Measurements from ENCODE around the gene SLC5A2. TPM values are rescaled to one million over a fixed set of nuclear protein-coding genes. Genes with fewer than 3 reads are reported as not detected.

Gene SLC5A2
- total RNA-seq, 1 experiment from 2014 or later, result not detected

GRCh38 chr16:31465788-31466370 is 17.0 kb upstream of the SLC5A2 start:
- H3K36me3 ChIP-seq, result peaks cover 18% of the 10 kb centered on the region
- DNase-seq (ENCODE audit: low read depth in 1 of 2, low spot score in 2 of 2), result no peak
- peaks cover 6% of the 10 kb centered on the region for H3K4me1 ChIP-seq (replicated peaks)
- no peaks in the 10 kb centered on the region for H3K27me3 ChIP-seq (replicated peaks)
- no peak overlapping the region for H3K27ac ChIP-seq
- no peaks in the 10 kb centered on the region for H3K9me3 ChIP-seq (replicated peaks)
- no peak overlapping the region for H3K4me3 ChIP-seq

GRCh38 chr16:31466381-31466841 is 16.5 kb upstream of the SLC5A2 start:
- Histone ChIP-seq H3K36me3 (peaks cover 18% of the 10 kb centered on the region), H3K4me1 (replicated peaks) (peaks cover 11% of the 10 kb centered on the region), H3K4me3 (no peak overlapping the region), H3K9me3 (replicated peaks) (no peaks in the 10 kb centered on the region), H3K27ac (no peak overlapping the region), H3K27me3 (replicated peaks) (no peaks in the 10 kb centered on the region)
- no peak for DNase-seq (ENCODE audit: low read depth in 1 of 2, low spot score in 2 of 2)

- no peaks in the 10 kb centered on the region for H3K27me3 ChIP-seq (replicated peaks)
- no peak overlapping the region for H3K27ac ChIP-seq
- no peak for DNase-seq (ENCODE audit: low read depth in 1 of 2, low spot score in 2 of 2)
- H3K4me3 ChIP-seq, result no peak overlapping the region
- H3K36me3 ChIP-seq, result peaks cover 17% of the 10 kb centered on the region
- peaks cover 13% of the 10 kb centered on the region for H3K4me1 ChIP-seq (replicated peaks)
- H3K9me3 ChIP-seq (replicated peaks), result no peaks in the 10 kb centered on the region
Measured at GRCh38 chr16:31467151-31467773, 15.7 kb upstream of the SLC5A2 start.

DNA sequence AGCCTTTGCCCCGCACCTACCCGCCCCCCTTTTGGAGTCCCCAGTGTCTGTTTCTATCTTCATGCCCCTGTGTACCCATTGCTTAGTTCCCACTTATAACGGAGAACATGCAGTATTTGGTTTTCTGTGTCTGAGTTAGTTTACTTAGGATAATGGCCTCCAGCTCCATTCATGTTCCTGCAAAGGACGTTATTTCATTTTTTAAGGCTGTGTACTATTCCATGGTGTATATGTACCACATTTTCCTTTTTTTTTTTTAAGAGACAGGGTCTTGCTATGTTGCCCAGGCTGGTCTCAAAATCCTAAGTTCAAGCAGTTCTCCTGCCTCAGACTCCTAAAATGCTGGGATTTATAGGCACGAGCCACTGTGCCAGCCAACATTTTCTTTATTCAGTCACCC is 15.1 kb upstream of the SLC5A2 start:
- peaks cover 19% of the 10 kb centered on the region for H3K36me3 ChIP-seq
- H3K27me3 ChIP-seq (replicated peaks), result no peaks in the 10 kb centered on the region
- peaks cover 13% of the 10 kb centered on the region for H3K4me1 ChIP-seq (replicated peaks)
- no peak overlapping the region for H3K4me3 ChIP-seq
- no peak overlapping the region for H3K27ac ChIP-seq
- no peak for DNase-seq (ENCODE audit: low read depth in 1 of 2, low spot score in 2 of 2)
- H3K9me3 ChIP-seq (replicated peaks), result no peaks in the 10 kb centered on the region

GRCh38 chr16:31470615-31471014 is 12.3 kb upstream of the SLC5A2 start:
- no peak overlapping the region for H3K27ac ChIP-seq
- peaks cover 39% of the 10 kb centered on the region for H3K36me3 ChIP-seq
- peaks cover 21% of the 10 kb centered on the region for H3K4me1 ChIP-seq (replicated peaks)
- no peaks in the 10 kb centered on the region for H3K9me3 ChIP-seq (replicated peaks)
- DNase-seq (ENCODE audit: low read depth in 1 of 2, low spot score in 2 of 2), result no peak
- H3K27me3 ChIP-seq (replicated peaks), result no peaks in the 10 kb centered on the region
- H3K4me3 ChIP-seq, result no peak overlapping the region; the same call in 1 of the 2 replicates

DNA sequence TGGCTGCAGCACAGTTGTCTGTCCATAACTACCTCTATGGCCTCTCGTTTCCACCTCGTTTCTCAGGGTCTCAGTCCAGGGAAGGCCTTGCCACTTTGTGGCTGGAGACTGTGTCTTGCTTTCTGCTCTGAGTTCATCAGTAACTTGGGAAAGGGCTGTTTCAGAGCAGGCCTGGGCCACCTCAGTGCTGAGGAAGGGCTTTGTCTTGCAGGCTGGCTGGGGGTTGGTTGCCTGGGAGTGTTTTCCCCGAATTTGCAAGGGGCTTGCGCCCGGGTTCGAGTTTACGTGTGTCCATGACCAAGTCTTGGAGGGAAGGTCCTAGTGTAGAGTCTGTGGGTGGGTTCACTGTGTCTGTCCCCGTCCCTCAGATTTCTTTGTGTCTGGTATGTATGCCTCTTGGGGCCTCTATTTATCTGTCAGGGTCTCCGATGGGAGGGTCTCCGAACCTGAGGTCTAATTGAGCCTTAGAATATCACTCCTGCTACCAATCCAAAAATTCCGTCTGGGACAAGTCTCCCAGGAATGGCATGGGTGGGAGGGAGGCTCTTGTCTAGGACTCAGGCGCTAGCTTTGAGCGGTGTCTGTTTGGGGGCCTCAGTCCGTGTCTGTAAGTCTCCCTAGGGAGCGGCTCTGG is 11.6 kb upstream of the SLC5A2 start:
- Histone ChIP-seq H3K9me3 (replicated peaks) (no peaks in the 10 kb centered on the region), H3K27ac (peak overlapping the region; percentile 92), H3K4me3 (peak overlapping the region; percentile 70), H3K36me3 (peaks cover 42% of the 10 kb centered on the region), H3K4me1 (replicated peaks) (peaks cover 21% of the 10 kb centered on the region), H3K27me3 (replicated peaks) (no peaks in the 10 kb centered on the region)
- no peak for DNase-seq (ENCODE audit: low read depth in 1 of 2, low spot score in 2 of 2)

- Histone ChIP-seq H3K36me3 (peaks cover 47% of the 10 kb centered on the region), H3K4me3 (peak within 1 kb of the TSS; percentile 70), H3K4me1 (replicated peaks) (peaks cover 21% of the 10 kb centered on the region), H3K27me3 (replicated peaks) (no peaks in the 10 kb centered on the region), H3K9me3 (replicated peaks) (no peaks in the 10 kb centered on the region), H3K27ac (peak within 1 kb of the TSS; percentile 92)
- DNase-seq (ENCODE audit: low read depth in 1 of 2, low spot score in 2 of 2), result peak; percentile 69 to 89
Measured at GRCh38 chr16:31471875-31472708, 10.8 kb upstream of the SLC5A2 start, which contains the start of gene TGFB1I1. Gene TGFB1I1 (plus strand): TSS chr16:31472152. CDS start chr16:31472189, 37 bp downstream.

- DNase-seq (ENCODE audit: low read depth in 1 of 2, low spot score in 2 of 2), result peak; percentile 96 to 98
- peaks cover 21% of the 10 kb centered on the region for H3K4me1 ChIP-seq (replicated peaks)
- H3K36me3 ChIP-seq, result peaks cover 54% of the 10 kb centered on the region
- peak overlapping the region; percentile 92 for H3K27ac ChIP-seq
- no peaks in the 10 kb centered on the region for H3K9me3 ChIP-seq (replicated peaks)
- no peaks in the 10 kb centered on the region for H3K27me3 ChIP-seq (replicated peaks)
- H3K4me3 ChIP-seq, result peak overlapping the region; percentile 70
Measured at GRCh38 chr16:31472709-31473203, 10.2 kb upstream of the SLC5A2 start.

GRCh38 chr16:31473264-31473984 is 9.5 kb upstream of the SLC5A2 start:
- Histone ChIP-seq H3K27me3 (replicated peaks) (no peaks in the 10 kb centered on the region), H3K36me3 (peaks cover 61% of the 10 kb centered on the region), H3K4me3 (peak overlapping the region; percentile 70), H3K27ac (no peak overlapping the region), H3K9me3 (replicated peaks) (no peaks in the 10 kb centered on the region), H3K4me1 (replicated peaks) (peaks cover 21% of the 10 kb centered on the region)
- DNase-seq (ENCODE audit: low read depth in 1 of 2, low spot score in 2 of 2), result no peak

GRCh38 chr16:31474173-31474714 is 8.7 kb upstream of the SLC5A2 start:
- no peaks in the 10 kb centered on the region for H3K27me3 ChIP-seq (replicated peaks)
- H3K27ac ChIP-seq, result no peak overlapping the region
- peaks cover 21% of the 10 kb centered on the region for H3K4me1 ChIP-seq (replicated peaks)
- H3K9me3 ChIP-seq (replicated peaks), result no peaks in the 10 kb centered on the region
- H3K36me3 ChIP-seq, result peaks cover 69% of the 10 kb centered on the region
- no peak overlapping the region for H3K4me3 ChIP-seq
- DNase-seq (ENCODE audit: low read depth in 1 of 2, low spot score in 2 of 2), result no peak

DNA sequence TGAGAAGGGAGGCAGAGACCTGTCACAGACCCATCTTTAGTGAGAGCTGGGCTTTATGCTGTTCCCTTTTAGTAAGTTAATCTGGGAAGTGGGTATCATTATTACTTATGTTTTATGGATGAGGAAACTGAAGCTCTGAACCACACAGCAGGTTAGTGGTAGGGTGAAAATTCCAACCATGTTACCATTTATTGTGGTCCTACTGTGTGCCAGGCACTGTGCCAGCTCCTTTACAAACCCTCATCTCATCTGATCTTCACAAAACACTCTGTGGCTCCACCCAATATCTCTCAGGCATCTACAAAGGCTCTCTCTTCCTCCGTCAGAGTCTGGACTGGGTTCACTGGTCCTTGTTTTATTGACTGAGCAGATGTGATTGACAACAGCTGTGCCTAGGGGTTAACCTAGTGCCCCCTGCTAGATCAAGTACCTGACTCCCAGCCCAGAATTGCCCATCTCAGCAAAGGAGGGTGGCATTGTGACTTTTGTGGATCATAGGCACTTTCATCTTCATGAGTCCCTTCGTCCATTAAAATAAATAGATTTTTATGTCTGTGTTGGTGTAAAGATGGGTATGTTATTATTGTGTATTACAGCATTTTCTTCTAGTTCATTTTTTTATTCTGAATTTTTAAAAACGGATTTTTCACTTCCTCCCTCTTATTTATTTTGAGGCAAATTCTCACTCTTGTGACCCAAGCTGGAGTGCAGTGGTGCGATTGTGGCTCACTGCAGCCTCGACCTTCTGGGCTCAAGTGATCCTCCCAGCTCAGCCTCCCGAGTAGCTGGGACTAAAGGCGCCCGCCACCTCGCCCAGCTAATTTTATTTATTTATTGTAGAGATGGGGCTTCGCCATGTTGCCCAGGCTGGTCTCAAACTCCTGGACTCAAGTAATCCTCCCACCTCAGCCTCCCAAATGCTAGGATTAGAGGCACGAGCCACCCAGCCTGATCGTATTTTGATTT is 7.9 kb upstream of the SLC5A2 start:
- DNase-seq (ENCODE audit: low read depth in 1 of 2, low spot score in 2 of 2), result no peak
- Histone ChIP-seq H3K4me1 (replicated peaks) (peaks cover 21% of the 10 kb centered on the region), H3K9me3 (replicated peaks) (no peaks in the 10 kb centered on the region), H3K4me3 (no peak overlapping the region), H3K27me3 (replicated peaks) (no peaks in the 10 kb centered on the region), H3K27ac (no peak overlapping the region), H3K36me3 (peaks cover 73% of the 10 kb centered on the region)

- H3K36me3 ChIP-seq, result peaks cover 73% of the 10 kb centered on the region
- H3K4me3 ChIP-seq, result no peak overlapping the region
Measured at GRCh38 chr16:31475946-31476302, 7.0 kb upstream of the SLC5A2 start.

More at GRCh38 chr16:31475946-31476302, 7.0 kb upstream of the SLC5A2 start:
- Histone ChIP-seq H3K27me3 (replicated peaks) (no peaks in the 10 kb centered on the region), H3K9me3 (replicated peaks) (no peaks in the 10 kb centered on the region), H3K27ac (no peak overlapping the region), H3K4me1 (replicated peaks) (peaks cover 15% of the 10 kb centered on the region)
- no peak for DNase-seq (ENCODE audit: low read depth in 1 of 2, low spot score in 2 of 2)

All from SJSA1 (cell line).